Neural cell (in vitro differentiated cells): ENCODE results near the gene CELF4. TPM values are rescaled to one million over a fixed set of nuclear protein-coding genes. Genes with fewer than 3 reads are reported as not detected.

ENCODE experiments used
- H2AFZ ChIP-seq: fragments of 200-600, 300-800 bp; sonication (generic), shearing (Covaris generic); 2 replicates; pipeline ENCODE4 v1.6.0; 2014; ENCODE audit warnings: low read depth, mild to moderate bottlenecking, antibody characterized with exemption, low read length, moderate library complexity
- H3F3A ChIP-seq: fragments of 200-600 bp; shearing (Covaris generic); 2 replicates; pipeline ENCODE4 v1.6.1; 2016; ENCODE audit warnings: mild to moderate bottlenecking, moderate library complexity, mixed read lengths, antibody characterized with exemption, low read length; ENCODE audit not compliant: insufficient read depth, poor library complexity, severe bottlenecking
- H3K27ac ChIP-seq: fragments of 200-600, 300-800 bp; sonication (generic), shearing (Covaris generic); 2 replicates; pipeline ENCODE4 v1.5.1; 2014; ENCODE audit warnings: mild to moderate bottlenecking, low read length, moderate library complexity
- H3K27me3 ChIP-seq: fragments of 300-800, 200-600 bp; sonication (generic), shearing (Covaris generic); 2 replicates; pipeline ENCODE4 v1.6.0; 2014; ENCODE audit warnings: mild to moderate bottlenecking, low read depth, low read length, moderate library complexity; ENCODE audit not compliant: insufficient read depth
- H3K36me3 ChIP-seq: fragments of 300-800, 200-600 bp; sonication (generic), shearing (Covaris generic); 2 replicates; pipeline ENCODE4 v1.5.1; 2014; ENCODE audit warnings: mild to moderate bottlenecking, antibody characterized with exemption, low read length, moderate library complexity; ENCODE audit not compliant: insufficient read depth
- H3K4me2 ChIP-seq: fragments of 300-800, 200-600 bp; sonication (generic), shearing (Covaris generic); 2 replicates; pipeline ENCODE4 v1.6.0; 2014; ENCODE audit warnings: mild to moderate bottlenecking, low read length
- H3K4me3 ChIP-seq: fragments of 300-800, 200-600 bp; sonication (generic), shearing (Covaris generic); 2 replicates; pipeline ENCODE4 v1.5.1; 2014; ENCODE audit warnings: mild to moderate bottlenecking, low read length, moderate library complexity
- H3K79me2 ChIP-seq: fragments of 200-600 bp; shearing (Covaris generic); replicated peaks from 2 replicates; pipeline ENCODE4 v1.6.0; 2014; ENCODE audit warnings: mild to moderate bottlenecking, low read length, moderate library complexity; ENCODE audit not compliant: insufficient read depth
- H3K9ac ChIP-seq: fragments of 300-800, 200-600 bp; sonication (generic), shearing (Covaris generic); 2 replicates; pipeline ENCODE4 v1.6.1; 2016; ENCODE audit warnings: mild to moderate bottlenecking, low read length, mixed read lengths
- H3K9me2 ChIP-seq: fragments of 200-600 bp; shearing (Covaris generic); 2 replicates; pipeline ENCODE4 v1.6.1; 2016; ENCODE audit warnings: mild to moderate bottlenecking, low read length, mixed read lengths; ENCODE audit not compliant: insufficient read depth
- H3K9me3 ChIP-seq: fragments of 200-600, 300-800 bp; sonication (generic), shearing (Covaris generic); 2 replicates; pipeline ENCODE4 v1.6.1; 2016; ENCODE audit warnings: mild to moderate bottlenecking, mixed run types, low read length, moderate library complexity, mixed read lengths
- H4K20me1 ChIP-seq: fragments of 200-600 bp; shearing (Covaris generic); 2 replicates; pipeline ENCODE4 v1.6.1; 2016; ENCODE audit warnings: mild to moderate bottlenecking, mixed run types; ENCODE audit not compliant: insufficient read depth
- EP300 ChIP-seq: fragments of 450-650 bp; conservative IDR thresholded peaks from 2 replicates; pipeline ENCODE4 v1.6.1; 2014; ENCODE audit warnings: antibody characterized with exemption, mild to moderate bottlenecking, moderate library complexity; ENCODE audit not compliant: poor library complexity, severe bottlenecking
- EZH2 ChIP-seq: fragments of 200-600, 300-800 bp; shearing (Covaris generic), sonication (generic); IDR thresholded peaks from 2 replicates; pipeline ENCODE4 v1.6.1; 2014; ENCODE audit warnings: antibody characterized with exemption, low read length, borderline replicate concordance, mild to moderate bottlenecking; ENCODE audit not compliant: insufficient read depth, poor library complexity, severe bottlenecking
- MXI1 ChIP-seq: fragments of 450-650 bp; conservative IDR thresholded peaks from 2 replicates; pipeline ENCODE4 v1.6.1; 2014; ENCODE audit warnings: antibody characterized with exemption, mild to moderate bottlenecking; ENCODE audit not compliant: poor library complexity, severe bottlenecking
- POLR2AphosphoS5 ChIP-seq: IDR thresholded peaks from 2 replicates; pipeline ENCODE4 v1.6.1; 2012
- RAD21 ChIP-seq: fragments of 450-650 bp; conservative IDR thresholded peaks from 2 replicates; pipeline ENCODE4 v1.6.1; 2014; ENCODE audit warnings: antibody characterized with exemption, mild to moderate bottlenecking, moderate library complexity
- SMC3 ChIP-seq: fragments of 450-650 bp; conservative IDR thresholded peaks from 2 replicates; pipeline ENCODE4 v1.6.1; 2014; ENCODE audit warnings: antibody characterized with exemption, mild to moderate bottlenecking, moderate library complexity; ENCODE audit not compliant: poor library complexity
- TAF1 ChIP-seq: IDR thresholded peaks from 2 replicates; pipeline ENCODE4 v1.6.1; 2012; ENCODE audit warnings: low read depth
- polyA plus RNA-seq: library from polyadenylated mRNA; depleted of rRNA; stranded (reverse); fragments of >200 nt; gene quantifications from 2 replicates; pipeline ENCODE4 v1.2.3, GENCODE V29; 2014
- TF ChIP-seq, protein P1 (sequence below): IDR thresholded peaks from 2 replicates; pipeline ENCODE4 v1.6.1; 2012; ENCODE audit warnings: borderline replicate concordance
- TF ChIP-seq, protein P2 (sequence below): fragments of 450-650 bp; IDR thresholded peaks from 2 replicates; pipeline ENCODE4 v1.5.1; 2014; ENCODE audit warnings: antibody characterized with exemption, mild to moderate bottlenecking, moderate library complexity; ENCODE audit not compliant: poor library complexity, severe bottlenecking

CELF4 gene
- polyA plus RNA-seq, 1 donor from 2014 or later = 191 TPM

DNA sequence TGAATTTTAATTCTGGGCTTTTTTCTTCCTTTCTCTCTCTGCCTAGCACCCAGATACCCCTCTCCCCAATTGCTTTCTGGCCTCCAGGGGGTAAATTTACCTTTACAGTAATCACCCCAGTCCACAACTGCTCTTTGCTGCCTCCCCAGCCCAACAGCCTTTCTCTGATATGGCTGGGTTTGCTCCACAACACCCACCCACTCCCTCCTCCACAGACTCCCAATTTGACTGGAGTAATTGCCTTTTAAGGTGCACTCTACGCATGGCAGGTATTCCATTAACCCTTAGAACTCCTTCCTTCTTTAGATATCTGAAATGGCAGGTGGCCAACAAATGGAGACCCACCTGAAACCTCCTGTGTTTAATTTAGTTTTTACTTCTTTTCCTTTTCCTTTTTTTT, 3.6 kb downstream of the CELF4 start (continued):
- TF ChIP-seq RAD21 (no peak), POLR2AphosphoS5 (no peak)

- Histone ChIP-seq H3K4me2 (peak overlapping the region; percentile 68), H3K36me3 (peaks cover 3% of the 10 kb centered on the region), H3K9me2 (no peaks in the 10 kb centered on the region), H3K27ac (no peak overlapping the region), H3K9ac (peak overlapping the region; percentile 91), H3K4me3 (peak overlapping the region; percentile 84), H3K27me3 (no peaks in the 10 kb centered on the region), H3K9me3 (no peaks in the 10 kb centered on the region), H3F3A (peaks cover under 1% of the 10 kb centered on the region), H4K20me1 (peaks cover 5% of the 10 kb centered on the region), H3K79me2 (peaks cover 97% of the 10 kb centered on the region), H2AFZ (no peak overlapping the region)
- TF ChIP-seq RAD21 (no peak), EP300 (no peak), POLR2AphosphoS5 (no peak), SMC3 (no peak)
- TF ChIP-seq, protein P1, sequence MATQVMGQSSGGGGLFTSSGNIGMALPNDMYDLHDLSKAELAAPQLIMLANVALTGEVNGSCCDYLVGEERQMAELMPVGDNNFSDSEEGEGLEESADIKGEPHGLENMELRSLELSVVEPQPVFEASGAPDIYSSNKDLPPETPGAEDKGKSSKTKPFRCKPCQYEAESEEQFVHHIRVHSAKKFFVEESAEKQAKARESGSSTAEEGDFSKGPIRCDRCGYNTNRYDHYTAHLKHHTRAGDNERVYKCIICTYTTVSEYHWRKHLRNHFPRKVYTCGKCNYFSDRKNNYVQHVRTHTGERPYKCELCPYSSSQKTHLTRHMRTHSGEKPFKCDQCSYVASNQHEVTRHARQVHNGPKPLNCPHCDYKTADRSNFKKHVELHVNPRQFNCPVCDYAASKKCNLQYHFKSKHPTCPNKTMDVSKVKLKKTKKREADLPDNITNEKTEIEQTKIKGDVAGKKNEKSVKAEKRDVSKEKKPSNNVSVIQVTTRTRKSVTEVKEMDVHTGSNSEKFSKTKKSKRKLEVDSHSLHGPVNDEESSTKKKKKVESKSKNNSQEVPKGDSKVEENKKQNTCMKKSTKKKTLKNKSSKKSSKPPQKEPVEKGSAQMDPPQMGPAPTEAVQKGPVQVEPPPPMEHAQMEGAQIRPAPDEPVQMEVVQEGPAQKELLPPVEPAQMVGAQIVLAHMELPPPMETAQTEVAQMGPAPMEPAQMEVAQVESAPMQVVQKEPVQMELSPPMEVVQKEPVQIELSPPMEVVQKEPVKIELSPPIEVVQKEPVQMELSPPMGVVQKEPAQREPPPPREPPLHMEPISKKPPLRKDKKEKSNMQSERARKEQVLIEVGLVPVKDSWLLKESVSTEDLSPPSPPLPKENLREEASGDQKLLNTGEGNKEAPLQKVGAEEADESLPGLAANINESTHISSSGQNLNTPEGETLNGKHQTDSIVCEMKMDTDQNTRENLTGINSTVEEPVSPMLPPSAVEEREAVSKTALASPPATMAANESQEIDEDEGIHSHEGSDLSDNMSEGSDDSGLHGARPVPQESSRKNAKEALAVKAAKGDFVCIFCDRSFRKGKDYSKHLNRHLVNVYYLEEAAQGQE = no peak
- TF ChIP-seq, protein P2, sequence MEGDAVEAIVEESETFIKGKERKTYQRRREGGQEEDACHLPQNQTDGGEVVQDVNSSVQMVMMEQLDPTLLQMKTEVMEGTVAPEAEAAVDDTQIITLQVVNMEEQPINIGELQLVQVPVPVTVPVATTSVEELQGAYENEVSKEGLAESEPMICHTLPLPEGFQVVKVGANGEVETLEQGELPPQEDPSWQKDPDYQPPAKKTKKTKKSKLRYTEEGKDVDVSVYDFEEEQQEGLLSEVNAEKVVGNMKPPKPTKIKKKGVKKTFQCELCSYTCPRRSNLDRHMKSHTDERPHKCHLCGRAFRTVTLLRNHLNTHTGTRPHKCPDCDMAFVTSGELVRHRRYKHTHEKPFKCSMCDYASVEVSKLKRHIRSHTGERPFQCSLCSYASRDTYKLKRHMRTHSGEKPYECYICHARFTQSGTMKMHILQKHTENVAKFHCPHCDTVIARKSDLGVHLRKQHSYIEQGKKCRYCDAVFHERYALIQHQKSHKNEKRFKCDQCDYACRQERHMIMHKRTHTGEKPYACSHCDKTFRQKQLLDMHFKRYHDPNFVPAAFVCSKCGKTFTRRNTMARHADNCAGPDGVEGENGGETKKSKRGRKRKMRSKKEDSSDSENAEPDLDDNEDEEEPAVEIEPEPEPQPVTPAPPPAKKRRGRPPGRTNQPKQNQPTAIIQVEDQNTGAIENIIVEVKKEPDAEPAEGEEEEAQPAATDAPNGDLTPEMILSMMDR = no peak
Measured at GRCh38 chr18:37560003-37560402, 5.6 kb downstream of the CELF4 start.

GRCh38 chr18:37559194-37559593, 6.4 kb downstream of the CELF4 start:
- Histone ChIP-seq H4K20me1 (peaks cover 12% of the 10 kb centered on the region), H3K4me3 (peak overlapping the region; percentile 84), H2AFZ (no peak overlapping the region), H3K9ac (peak overlapping the region; percentile 4), H3K27ac (no peak overlapping the region), H3K27me3 (no peaks in the 10 kb centered on the region), H3F3A (no peaks in the 10 kb centered on the region), H3K36me3 (peaks cover 3% of the 10 kb centered on the region), H3K9me2 (no peaks in the 10 kb centered on the region), H3K4me2 (peak overlapping the region; percentile 4), H3K9me3 (no peaks in the 10 kb centered on the region), H3K79me2 (peaks cover 96% of the 10 kb centered on the region)
- TF ChIP-seq EZH2 (no peak), POLR2AphosphoS5 (no peak), EP300 (no peak), MXI1 (no peak), TAF1 (no peak), RAD21 (no peak), SMC3 (no peak)
- TF ChIP-seq, protein P1 = no peak
- TF ChIP-seq, protein P2 = no peak
